A549 (cell line): ENCODE results near the gene TTC13.

ENCODE experiments used
- CBX8 ChIP-seq: fragments of 200-600 bp; sonication (generic); IDR thresholded peaks from 2 replicates; pipeline ENCODE4 v1.6.1; 2016
- CHD2 ChIP-seq: fragments of 150-350 bp; IDR thresholded peaks from 2 replicates; pipeline ENCODE4 v1.6.1; 2014; ENCODE audit warnings: low read length; ENCODE audit not compliant: partially characterized antibody
- CTCF ChIP-seq: fragments of >200 bp; sonication (Bioruptor Twin); formaldehyde crosslinking; IDR thresholded peaks from 3 replicates; pipeline ENCODE4 v1.5.1; 2016
- FOSB ChIP-seq: fragments of 250-450 bp; sonication (Bioruptor Pico); IDR thresholded peaks from 2 replicates; pipeline ENCODE4 v1.5.0; 2020; ENCODE audit warnings: mild to moderate bottlenecking, moderate library complexity
- HMGXB4 ChIP-seq: fragments of 250-450 bp; sonication (Bioruptor Pico); IDR thresholded peaks from 2 replicates; pipeline ENCODE4 v1.5.0; 2021; ENCODE audit warnings: mild to moderate bottlenecking, moderate library complexity, borderline replicate concordance
- POLR2A ChIP-seq: IDR thresholded peaks from 2 replicates; pipeline ENCODE4 v1.6.1; 2012; ENCODE audit warnings: mild to moderate bottlenecking, low read length

GRCh38 chr1:230866171-230867070, 112.2 kb downstream of the TTC13 start:
- TF ChIP-seq CHD2: no peak
- TF ChIP-seq CBX8: no peak
- TF ChIP-seq HMGXB4 (CRISPR knock-in tag): no peak
- TF ChIP-seq CTCF: no peak
- no peak for TF ChIP-seq FOSB (CRISPR knock-in tag)
- TF ChIP-seq POLR2A: no peak
